HepG2 (cell line): ENCODE results near the gene DDX23. TPM values are rescaled to one million over a fixed set of nuclear protein-coding genes. Genes with fewer than 3 reads are reported as not detected.

ENCODE experiments used
- ATAC-seq: fragments of 200-7000 bp; cut with Tn5 transposase; 3 replicates; pipeline ENCODE4 v1.9.1; 2020; ENCODE audit warnings: mild to moderate bottlenecking, moderate library complexity
- BruUV-seq: library from RNA; stranded (reverse); fragments of 400-500 nt; replicated peaks from 2 replicates; lab custom pipeline; 2021; lab: Mats Ljungman, UMichigan
- CTCF ChIA-PET: fragments of 300-600 bp; formaldehyde crosslinking; extraction: SDS; loops from one replicate; lab custom pipeline; 2021; ENCODE audit warnings: low total read pairs, inconsistent platforms, low intra/inter-chr PET ratio; lab: Yijun Ruan, JAX
- POLR2A ChIA-PET: fragments of 350-600 bp; sonication (Branson Sonifier 250); formaldehyde crosslinking; loops from one replicate; lab custom pipeline; 2020; ENCODE audit warnings: antibody characterized with exemption, inconsistent platforms; lab: Yijun Ruan, JAX
- DNase-seq: peaks from one replicate; pipeline ENCODE4 v3.0.0-alpha.2; 2015; ENCODE audit warnings: low spot score
- FAIRE-seq: peaks from 3 replicates; lab custom pipeline; 2011; peaks lifted over from hg19 to GRCh38; lab: Jason Lieb, UNC
- H2AFZ ChIP-seq: one replicate; pipeline ENCODE4 v1.6.1; 2011; ENCODE audit warnings: low read length, inconsistent platforms
- H3K27ac ChIP-seq: fragments of 300-600 bp; 3 replicates; pipeline ENCODE4 v1.8.0; 2011; ENCODE audit warnings: mixed run types, mild to moderate bottlenecking, mixed read lengths, low read length, inconsistent platforms; ENCODE audit not compliant: insufficient read depth; ENCODE audit errors: extremely low read length
- H3K27me3 ChIP-seq, 2 experiments: fragments of 200-600 bp in 1 of 2; 2 replicates in 1 of 2; 3 replicates in 1 of 2; pipeline versions ENCODE4 v1.6.0 to v1.8.0; 2011; ENCODE audit warnings: low read length in 2 of 2, mild to moderate bottlenecking in 2 of 2, moderate library complexity in 2 of 2, inconsistent platforms in 1 of 2; ENCODE audit not compliant: insufficient read depth in 2 of 2, control insufficient read depth in 1 of 2
- H3K36me3 ChIP-seq, 2 experiments: fragments of 200-600 bp in 1 of 2; replicated peaks in 1 of 2; 2 replicates in 1 of 2; 3 replicates in 1 of 2; pipeline versions ENCODE4 v1.5.1 to v1.8.0; 2011; ENCODE audit warnings: low read length in 2 of 2, inconsistent platforms in 1 of 2; ENCODE audit not compliant: insufficient read depth in 2 of 2, control insufficient read depth in 1 of 2
- H3K4me1 ChIP-seq: 2 replicates; pipeline ENCODE4 v1.5.1; 2012; ENCODE audit warnings: low read length, inconsistent platforms; ENCODE audit not compliant: insufficient read depth
- H3K4me2 ChIP-seq: 2 replicates; pipeline ENCODE4 v1.6.0; 2011; ENCODE audit warnings: low read depth, low read length, inconsistent platforms
- H3K4me3 ChIP-seq, 3 experiments: fragments of 200-600 bp in 1 of 3; sonication (generic), shearing (Covaris generic) in 1 of 3; replicated peaks in 1 of 3; 2 replicates each; pipeline ENCODE4 v1.5.1; 2011 to 2016; ENCODE audit warnings: low read length in 3 of 3, inconsistent platforms in 2 of 3, low read depth in 2 of 3, mild to moderate bottlenecking in 2 of 3, control low read depth in 1 of 3, mixed read lengths in 1 of 3; ENCODE audit not compliant: insufficient read depth in 1 of 3
- H3K79me2 ChIP-seq: one replicate; pipeline ENCODE4 v1.6.1; 2011; ENCODE audit warnings: low read length, inconsistent platforms; ENCODE audit not compliant: insufficient read depth
- H3K9ac ChIP-seq: 2 replicates; pipeline ENCODE4 v1.6.0; 2011; ENCODE audit warnings: mild to moderate bottlenecking, low read depth, low read length, inconsistent platforms; ENCODE audit not compliant: insufficient read depth
- H3K9me3 ChIP-seq: 2 replicates; pipeline ENCODE4 v1.5.1; 2012; ENCODE audit warnings: mild to moderate bottlenecking, low read length
- H4K20me1 ChIP-seq: 2 replicates; pipeline ENCODE4 v1.6.0; 2011; ENCODE audit warnings: inconsistent platforms, mild to moderate bottlenecking, low read length, moderate library complexity; ENCODE audit not compliant: insufficient read depth
- CENPT ChIP-seq: sonication (generic); formaldehyde crosslinking; IDR thresholded peaks from 2 replicates; pipeline ENCODE4 v1.8.0; 2022; ENCODE audit warnings: low read depth, mild to moderate bottlenecking, moderate library complexity, missing genetic modification reagents
- GABPB1 ChIP-seq: IDR thresholded peaks from 2 replicates; pipeline ENCODE4 v1.6.1; 2016; ENCODE audit warnings: mild to moderate bottlenecking, missing genetic modification reagents, moderate library complexity, missing compliant biosample characterization
- GLI4 ChIP-seq: sonication (generic); formaldehyde crosslinking; IDR thresholded peaks from 2 replicates; pipeline ENCODE4 v1.5.1; 2020; ENCODE audit warnings: missing genetic modification reagents, mild to moderate bottlenecking, moderate library complexity, borderline replicate concordance
- HOXA5 ChIP-seq: sonication (generic); formaldehyde crosslinking; IDR thresholded peaks from 2 replicates; pipeline ENCODE4 v1.4.0; 2020; ENCODE audit warnings: missing genetic modification reagents
- JUND ChIP-seq: sonication (generic); formaldehyde crosslinking; IDR thresholded peaks from 2 replicates; pipeline ENCODE4 v1.8.0; 2022; ENCODE audit warnings: mild to moderate bottlenecking, missing genetic modification reagents
- KLF16 ChIP-seq, 2 experiments: sonication (generic) in 1 of 2; formaldehyde crosslinking in 1 of 2; IDR thresholded peaks; 2 replicates each; pipeline versions ENCODE4 v1.6.1 to v1.8.0; 2016 to 2023; ENCODE audit warnings: missing genetic modification reagents in 2 of 2, missing compliant biosample characterization in 1 of 2
- ONECUT2 ChIP-seq: sonication (generic); formaldehyde crosslinking; IDR thresholded peaks from 2 replicates; pipeline ENCODE4 v1.4.0; 2020; ENCODE audit warnings: missing genetic modification reagents
- RFX1 ChIP-seq: fragments of 450-650 bp; IDR thresholded peaks from 2 replicates; pipeline ENCODE4 v1.6.1; 2017
- ZC3H13 ChIP-seq: sonication (generic); formaldehyde crosslinking; IDR thresholded peaks from 2 replicates; pipeline ENCODE4 v1.8.1; 2023; ENCODE audit warnings: mild to moderate bottlenecking, missing genetic modification reagents, moderate library complexity
- ZNF30 ChIP-seq: sonication (generic); formaldehyde crosslinking; IDR thresholded peaks from 2 replicates; pipeline ENCODE4 v1.5.0; 2020; ENCODE audit warnings: mild to moderate bottlenecking, missing genetic modification reagents
- ZNF382 ChIP-seq: sonication (generic); formaldehyde crosslinking; IDR thresholded peaks from 2 replicates; pipeline ENCODE4 v1.5.0; 2020; ENCODE audit warnings: missing genetic modification reagents, mild to moderate bottlenecking, borderline replicate concordance
- ZNF773 ChIP-seq: sonication (generic); formaldehyde crosslinking; IDR thresholded peaks from 2 replicates; pipeline ENCODE4 v1.4.0; 2020; ENCODE audit warnings: missing genetic modification reagents, borderline replicate concordance
- WGBS: methylation state at CpG from one replicate; pipeline ENCODE4 v1.1.6; 2017; ENCODE audit warnings: low lambda C conversion rate; 5-methylcytosine and 5-hydroxymethylcytosine counted together
- in situ Hi-C: cut with HindIII; loops from 2 replicates; pipeline ENCODE4 v1.10.0; 2017; ENCODE audit warnings: low pct_unique_long_range_greater_than_20kb; ENCODE audit not compliant: extremely low pct_ligation_motif_present
- intact Hi-C: fragments of 100-400 bp; cut with micrococcal nuclease; formaldehyde crosslinking; loops from one replicate; pipeline ENCODE4 v1.10.0; 2022; ENCODE audit not compliant: unreplicated experiment
- polyA plus RNA-seq, 8 experiments: library from polyadenylated mRNA; depleted of rRNA in 3 of 8; stranded (reverse) in 7 of 8; unstranded in 1 of 8; fragments of >200 nt; fragmentation: Illumina TruSeq in 4 of 8; extraction: Trizol in 4 of 8; gene quantifications; 2 replicates each; pipeline versions ENCODE4 v1.2.1 to v1.2.3, GENCODE V29; 2011 to 2016; ENCODE audit warnings: low read depth in 4 of 8, missing spikeins in 1 of 8, mixed read lengths in 1 of 8; ENCODE audit not compliant: insufficient read depth in 1 of 8
- total RNA-seq, 5 experiments: library from RNA; depleted of rRNA; stranded (reverse); fragments of >200 nt; fragmentation: Illumina TruSeq; extraction: Trizol; gene quantifications; 2 replicates each; pipeline ENCODE4 v1.2.3, GENCODE V29; 2016; ENCODE audit warnings: low read depth in 1 of 5
- TF ChIP-seq, protein P1 (sequence below): sonication (generic); formaldehyde crosslinking; IDR thresholded peaks from 2 replicates; pipeline ENCODE4 v1.5.0; 2020; ENCODE audit warnings: missing genetic modification reagents

DDX23 gene
- total and polyA plus RNA-seq, 2 of the 13 experiments (the other 11 are each of a cell fraction or from before 2014, with no cell fraction given) = 35.7 to 90.0 TPM

DNA sequence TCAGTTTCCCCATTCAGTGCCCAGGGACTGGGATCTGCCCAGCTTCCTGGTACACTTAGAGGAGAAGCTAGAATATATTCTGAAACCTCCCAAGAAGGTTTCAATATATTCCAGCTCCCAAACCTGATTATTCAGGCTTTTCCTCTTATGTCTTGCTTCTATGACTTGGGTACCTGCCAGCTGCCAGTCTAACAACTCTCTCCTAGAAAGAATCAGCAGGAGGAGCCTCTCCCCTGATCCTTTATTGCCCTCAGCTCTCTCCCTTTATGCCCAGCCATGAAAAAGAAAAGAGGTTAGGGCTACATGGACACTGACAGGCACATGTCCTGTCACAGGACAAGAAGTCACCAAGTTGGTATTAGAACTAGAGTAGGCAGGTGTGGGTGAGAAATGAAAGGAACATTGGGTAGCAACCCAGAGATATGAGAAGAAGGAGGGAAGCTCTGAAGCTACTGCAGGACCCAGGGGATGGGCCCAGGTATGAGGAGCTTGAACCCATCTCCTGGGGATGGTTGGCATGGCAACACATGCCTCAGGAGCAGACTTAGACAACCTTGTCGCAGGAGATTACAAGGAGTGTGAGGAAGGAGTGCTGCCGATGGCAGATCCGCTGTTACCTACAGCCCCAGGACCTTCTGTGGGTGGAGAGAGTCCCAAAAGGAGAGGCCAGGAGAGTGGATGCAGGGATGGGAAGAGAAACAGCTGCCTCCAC is 35.7 kb downstream of the DDX23 start:
- CTCF ChIA-PET = no interaction called here
- 0 out of 6 replicates have a peak overlapping the region, but pooled peaks of 1 of the 3 experiments have one; percentile 76 for H3K4me3 ChIP-seq
- intact Hi-C loops (no loop called here), in situ Hi-C loops (no loop called here)
- ATAC-seq (no peak), FAIRE-seq (no peak), DNase-seq (no peak)
- H4K20me1 ChIP-seq = 0 out of 2 replicates have a peak, but pooled peaks cover 3% of the 10 kb centered on the region
- H3K9ac ChIP-seq = no peak overlapping the region
- H3K36me3 ChIP-seq = no peaks in the 10 kb centered on the region
- H2AFZ ChIP-seq = no peak overlapping the region
- H3K4me1 ChIP-seq = peaks cover 43% of the 10 kb centered on the region
- no TSS peak for BruUV-seq
- H3K79me2 ChIP-seq = no peaks in the 10 kb centered on the region
- TF ChIP-seq RFX1 (peak; percentile 8; the same call in 1 of the 2 replicates), ONECUT2 (no peak)
- TF ChIP-seq, all 625 proteins: peak for 1
- no peaks in the 10 kb centered on the region for H3K9me3 ChIP-seq
- H3K27ac ChIP-seq = no peak overlapping the region
- POLR2A ChIA-PET = interaction anchor here (1.8 kb wide), 1 partner anchor 36 kb away, joined by 7 read pairs; the partner anchor contains the start of gene DDX23
- WGBS = 52% methylated on average over 3 of the region's 3 CpGs
- H3K4me2 ChIP-seq = peak overlapping the region; percentile 94; the same call in 1 of the 2 replicates
- peaks cover 9 to 68% of the 10 kb centered on the region in 2 experiments for H3K27me3 ChIP-seq

DNA sequence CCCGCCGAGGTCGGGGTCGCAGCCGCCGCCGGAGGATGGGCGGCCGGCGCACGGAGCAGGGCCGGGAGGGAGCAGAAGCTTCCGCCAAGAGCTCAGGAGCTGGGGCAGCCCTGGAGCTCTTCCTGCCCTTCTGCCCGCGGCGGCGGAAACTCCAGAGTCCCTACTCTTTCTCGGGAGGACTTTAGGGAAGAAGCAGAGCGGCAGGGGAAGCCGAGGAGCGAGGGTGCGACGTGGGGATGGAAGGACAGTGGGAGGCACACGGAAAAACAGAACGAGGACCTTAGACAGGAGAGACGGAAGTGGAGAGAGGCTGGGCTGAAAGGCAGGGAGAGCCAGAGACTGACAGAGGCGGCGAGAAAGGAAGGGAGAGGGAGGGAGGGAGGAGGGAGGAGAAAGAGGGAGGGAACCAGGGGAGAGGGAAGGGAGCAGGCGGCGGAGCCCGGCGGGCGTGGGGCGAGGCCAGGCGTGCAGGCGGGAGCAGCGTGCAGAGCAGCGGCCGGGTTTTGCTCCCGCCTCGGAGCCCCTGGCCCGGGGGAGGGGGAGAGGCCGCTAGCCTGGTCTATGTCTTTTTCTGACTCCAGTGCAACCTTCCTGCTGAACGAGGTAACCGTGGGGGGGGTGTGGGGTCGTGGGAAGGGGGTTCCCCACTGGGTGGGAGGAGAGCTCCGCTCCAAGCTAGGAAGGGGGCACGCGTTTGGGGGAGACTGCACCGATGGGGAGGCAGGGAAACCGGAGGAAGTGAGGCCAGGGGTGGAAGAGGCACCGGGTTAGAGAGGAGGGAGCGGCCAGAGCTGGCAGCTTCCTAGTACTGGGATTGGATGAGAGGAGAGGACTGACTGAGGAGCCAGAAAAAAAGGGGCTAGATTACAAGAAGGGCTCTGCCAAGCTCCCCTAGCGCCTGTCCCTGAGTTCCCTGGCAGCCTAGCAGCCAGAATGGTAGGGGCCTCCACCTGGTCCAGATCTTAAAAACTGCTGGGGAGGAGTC is 36.5 kb downstream of the DDX23 start:
- H3K27ac ChIP-seq = no peak overlapping the region
- peak overlapping the region; percentile 34 for H3K9ac ChIP-seq
- 0 out of 2 replicates have a peak, but pooled peaks cover 3% of the 10 kb centered on the region for H4K20me1 ChIP-seq
- FAIRE-seq = no peak
- BruUV-seq = no TSS peak
- peak; percentile 65 for ATAC-seq
- peaks cover 9 to 65% of the 10 kb centered on the region in 2 experiments for H3K27me3 ChIP-seq
- POLR2A ChIA-PET = interaction anchor here (0.7 to 1.8 kb wide), 5 partner anchors 11 to 52 kb away, joined by 4 to 7 read pairs (median 4); partner anchors contain the start of genes ADCY6 and DDX23
- H3K4me1 ChIP-seq = peaks cover 52% of the 10 kb centered on the region
- no peak overlapping the region for H2AFZ ChIP-seq
- no peaks in the 10 kb centered on the region for H3K79me2 ChIP-seq
- peak overlapping the region; percentile 60 to 76 (median 72) for H3K4me3 ChIP-seq
- intact Hi-C loops = no loop called here
- H3K4me2 ChIP-seq = peak overlapping the region; percentile 94
- 2% methylated on average over 47 of the region's 54 CpGs for WGBS
- no peaks in the 10 kb centered on the region for H3K9me3 ChIP-seq
- DNase-seq = peak; percentile 41
- CTCF ChIA-PET = interaction anchor here (1.4 to 2.5 kb wide), 2 partner anchors 19 to 62 kb away, joined by 7 to 9 read pairs; no protein-coding TSS in a partner anchor
- H3K36me3 ChIP-seq = no peaks in the 10 kb centered on the region
- in situ Hi-C loops = no loop called here
- TF ChIP-seq, protein P1, sequence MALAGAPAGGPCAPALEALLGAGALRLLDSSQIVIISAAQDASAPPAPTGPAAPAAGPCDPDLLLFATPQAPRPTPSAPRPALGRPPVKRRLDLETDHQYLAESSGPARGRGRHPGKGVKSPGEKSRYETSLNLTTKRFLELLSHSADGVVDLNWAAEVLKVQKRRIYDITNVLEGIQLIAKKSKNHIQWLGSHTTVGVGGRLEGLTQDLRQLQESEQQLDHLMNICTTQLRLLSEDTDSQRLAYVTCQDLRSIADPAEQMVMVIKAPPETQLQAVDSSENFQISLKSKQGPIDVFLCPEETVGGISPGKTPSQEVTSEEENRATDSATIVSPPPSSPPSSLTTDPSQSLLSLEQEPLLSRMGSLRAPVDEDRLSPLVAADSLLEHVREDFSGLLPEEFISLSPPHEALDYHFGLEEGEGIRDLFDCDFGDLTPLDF (CRISPR knock-in tag) = no peak
- no peak for TF ChIP-seq HOXA5 (CRISPR knock-in tag)
- no peak for TF ChIP-seq GLI4 (CRISPR knock-in tag)
- TF ChIP-seq ZC3H13 = no peak
- TF ChIP-seq ZNF30 (CRISPR knock-in tag) = no peak
- no peak for TF ChIP-seq KLF16 (CRISPR knock-in tag; IDR thresholded peaks at IDR 0.05)
- TF ChIP-seq ZNF773 (CRISPR knock-in tag) = no peak
- TF ChIP-seq GABPB1 = peak; percentile 62; the same call in 1 of the 2 replicates
- TF ChIP-seq ZNF382 (CRISPR knock-in tag) = no peak
- no peak for TF ChIP-seq JUND (CRISPR knock-in tag)
- TF ChIP-seq CENPT (CRISPR knock-in tag) = no peak
